Fibroblast of skin of right quadriceps (primary cell): ENCODE measurements around the gene HIVEP3.

ENCODE experiments used
- DNase-seq: peaks from one replicate; pipeline ENCODE4 v3.0.0-alpha.2; 2013

Gene HIVEP3

GRCh38 chr1:41622859-41623732, 295.6 kb downstream of the HIVEP3 start:
- DNase-seq = no peak

- peak; percentile 63 for DNase-seq
Observed at GRCh38 chr1:41622402-41622801, 296.3 kb downstream of the HIVEP3 start.

DNA sequence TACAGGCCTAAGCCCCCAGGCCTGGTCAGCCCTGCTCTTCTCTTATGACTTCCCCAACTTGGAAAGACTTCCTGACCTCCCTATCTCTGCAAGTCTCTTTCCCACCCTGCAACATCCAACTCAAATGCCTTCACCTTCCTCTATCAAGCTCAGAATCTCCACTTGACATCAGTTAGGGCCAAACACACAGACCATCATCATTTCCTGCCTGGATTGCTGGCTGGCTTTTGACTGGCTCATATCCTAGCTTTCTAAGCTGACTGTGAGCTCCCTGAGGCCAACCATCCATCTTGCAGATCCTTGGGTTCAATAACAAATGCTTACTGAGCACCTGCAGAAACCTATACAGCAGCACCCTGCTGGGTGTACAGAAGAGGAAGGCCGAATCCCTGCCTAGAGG, 296.9 kb downstream of the HIVEP3 start:
- no peak for DNase-seq

- no peak for DNase-seq
Observed at GRCh38 chr1:41621256-41621655, 297.5 kb downstream of the HIVEP3 start.

GRCh38 chr1:41620365-41621169, 298.2 kb downstream of the HIVEP3 start:
- DNase-seq = no peak

DNA sequence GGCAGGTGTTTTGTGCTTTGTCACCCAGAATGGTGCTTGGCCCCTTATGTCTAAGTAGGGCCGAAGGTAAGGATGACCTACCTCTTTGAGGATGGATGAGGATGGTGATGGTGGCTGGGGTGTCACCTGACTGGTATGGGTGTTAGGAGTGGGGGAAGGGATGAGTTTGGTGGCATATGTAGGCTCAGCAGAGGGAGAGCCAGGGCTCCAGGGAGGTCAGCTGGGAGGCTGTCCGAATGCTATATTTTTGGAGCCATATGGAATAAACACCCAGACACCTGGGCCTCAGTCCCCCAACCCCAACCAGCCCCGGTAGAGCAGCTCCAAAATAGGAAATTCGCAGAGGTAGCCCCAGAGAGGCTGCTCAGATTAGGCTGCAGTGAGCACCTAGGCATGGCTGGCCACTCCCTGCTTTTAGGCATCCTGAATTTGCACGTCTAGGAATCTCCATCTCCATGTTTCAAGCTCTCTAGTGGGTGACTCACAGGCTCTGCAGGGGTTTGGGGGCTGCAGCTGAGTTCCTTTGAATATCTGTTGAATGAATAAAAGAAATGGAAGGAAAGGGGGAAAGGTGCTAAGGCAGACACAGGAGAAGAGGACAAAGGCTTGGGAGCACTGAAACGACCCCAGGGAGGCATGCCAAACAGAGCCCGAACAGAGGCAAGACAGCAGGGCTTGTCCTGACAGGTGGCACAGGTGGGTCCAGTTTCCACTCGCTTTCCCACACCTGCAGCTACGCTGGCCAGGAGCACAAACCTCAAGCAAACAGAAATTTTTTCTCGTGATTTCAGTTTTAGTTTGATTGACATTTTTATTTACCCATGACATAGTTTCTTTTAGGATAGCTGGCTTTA, 299.0 kb downstream of the HIVEP3 start:
- peak; percentile 47 for DNase-seq

- DNase-seq = no peak
Observed at GRCh38 chr1:41618871-41619270, 299.9 kb downstream of the HIVEP3 start.

GRCh38 chr1:41618066-41618825, 300.5 kb downstream of the HIVEP3 start:
- DNase-seq = no peak

DNA sequence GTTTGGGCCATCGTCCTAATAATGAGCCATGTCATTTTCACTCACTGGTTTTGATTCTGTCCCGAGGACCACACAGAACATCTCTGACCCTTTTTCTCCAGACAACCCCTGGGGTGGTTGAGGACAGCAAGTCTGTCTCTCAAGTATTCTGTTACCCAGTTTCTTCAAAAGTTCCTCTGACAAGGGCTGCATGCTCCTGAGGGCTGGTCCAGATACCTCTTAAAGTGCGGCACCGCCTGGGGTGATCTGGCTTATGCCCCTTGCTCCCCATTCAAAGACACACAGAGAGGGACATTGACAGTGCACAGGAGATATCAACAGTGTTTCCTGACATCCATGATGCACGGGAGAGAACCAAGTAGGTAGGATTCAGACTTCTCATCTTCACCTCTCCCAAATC, 301.4 kb downstream of the HIVEP3 start:
- no peak for DNase-seq

GRCh38 chr1:41616563-41616962, 302.2 kb downstream of the HIVEP3 start:
- DNase-seq = no peak

GRCh38 chr1:41615981-41616380, 302.7 kb downstream of the HIVEP3 start:
- no peak for DNase-seq

DNA sequence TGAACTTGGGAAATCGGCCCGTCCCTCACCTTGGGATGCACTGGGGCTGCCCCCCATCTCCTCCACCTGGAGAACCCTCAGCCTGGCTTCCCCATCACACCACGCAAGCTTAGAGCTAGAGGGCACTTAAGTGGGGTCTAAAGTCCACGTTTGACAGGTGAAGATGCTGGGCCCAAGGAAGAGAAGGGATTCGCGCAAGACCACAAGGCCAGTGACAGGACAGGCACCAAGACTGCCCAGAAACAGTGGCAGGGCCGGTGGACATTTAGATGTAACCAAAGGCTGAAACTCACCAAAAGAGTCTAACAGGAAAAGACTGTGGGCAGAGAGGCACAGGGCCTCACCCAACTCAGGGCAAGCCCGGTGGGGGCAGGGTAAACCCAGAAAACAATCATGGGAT, 303.4 kb downstream of the HIVEP3 start:
- no peak for DNase-seq

GRCh38 chr1:41614818-41615217, 303.9 kb downstream of the HIVEP3 start:
- no peak for DNase-seq

DNA sequence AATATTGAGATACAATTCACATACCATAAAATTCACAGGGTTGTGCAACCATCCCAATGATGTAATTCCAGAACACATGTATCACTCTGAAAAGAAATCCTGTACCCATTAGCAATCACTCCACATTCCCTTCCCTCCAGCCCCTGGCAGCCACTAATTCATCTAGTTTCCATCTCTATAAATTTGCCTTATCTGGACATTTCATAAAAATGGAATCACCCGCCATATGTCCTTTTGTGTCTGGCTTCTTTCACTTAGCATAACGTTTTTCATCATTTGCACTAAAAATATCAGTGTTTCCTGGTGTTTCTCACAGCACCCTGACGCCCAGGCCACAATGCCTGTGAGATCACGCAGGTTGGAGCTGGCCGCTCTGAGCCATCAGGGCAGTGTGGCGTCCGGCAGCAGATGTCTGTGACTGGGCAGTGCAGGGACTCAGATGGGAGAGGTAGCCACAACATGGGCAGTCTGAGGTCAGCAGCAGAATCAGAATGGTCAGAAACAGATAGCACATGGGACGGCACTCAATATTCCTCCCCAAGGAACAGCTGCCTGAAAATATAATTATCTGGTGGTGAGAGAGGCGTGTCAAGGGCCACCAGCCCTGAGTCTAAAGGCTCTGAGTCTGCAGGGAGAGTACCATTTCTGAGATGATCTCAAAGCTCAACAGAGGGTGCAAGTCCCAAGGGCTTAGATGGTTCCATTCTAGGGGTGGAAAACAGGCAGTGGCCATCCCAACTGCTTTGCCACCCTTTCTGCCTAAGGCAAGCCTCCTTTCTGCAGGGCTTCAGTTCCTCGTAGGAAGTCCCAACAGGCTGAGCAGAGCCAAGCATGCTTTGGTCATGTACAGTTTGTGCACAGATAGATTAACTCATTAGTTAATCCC, 304.8 kb downstream of the HIVEP3 start:
- DNase-seq = peak; percentile 92

- DNase-seq = no peak
Observed at GRCh38 chr1:41612953-41613352, 305.8 kb downstream of the HIVEP3 start.

DNA sequence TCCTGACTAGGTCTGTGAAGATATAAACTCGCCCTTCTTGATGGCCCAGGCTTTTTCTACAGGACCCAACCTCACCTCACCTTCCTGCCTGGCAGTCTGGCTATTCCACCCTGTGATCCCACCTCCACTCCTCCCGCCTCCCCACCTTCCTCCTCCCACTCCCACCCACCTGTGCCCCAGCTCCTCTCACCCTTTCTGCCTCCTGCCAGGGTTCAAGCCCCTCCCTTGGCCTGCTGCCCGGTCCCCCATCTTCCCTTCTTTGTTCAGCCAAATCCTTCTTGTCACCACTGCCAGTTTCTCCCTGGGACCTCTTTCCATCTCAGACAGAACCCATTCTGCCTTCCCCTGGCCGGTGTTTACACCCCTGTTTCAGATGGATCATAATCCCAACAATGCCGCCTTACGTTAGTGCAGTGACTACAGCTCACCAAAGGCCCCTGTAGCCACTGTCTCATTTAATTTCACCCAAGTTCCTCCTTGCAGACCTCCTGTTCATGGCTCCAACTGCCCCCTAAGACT, 306.7 kb downstream of the HIVEP3 start:
- no peak for DNase-seq

- no peak for DNase-seq
Observed at GRCh38 chr1:41611068-41611931, 307.4 kb downstream of the HIVEP3 start.

DNA sequence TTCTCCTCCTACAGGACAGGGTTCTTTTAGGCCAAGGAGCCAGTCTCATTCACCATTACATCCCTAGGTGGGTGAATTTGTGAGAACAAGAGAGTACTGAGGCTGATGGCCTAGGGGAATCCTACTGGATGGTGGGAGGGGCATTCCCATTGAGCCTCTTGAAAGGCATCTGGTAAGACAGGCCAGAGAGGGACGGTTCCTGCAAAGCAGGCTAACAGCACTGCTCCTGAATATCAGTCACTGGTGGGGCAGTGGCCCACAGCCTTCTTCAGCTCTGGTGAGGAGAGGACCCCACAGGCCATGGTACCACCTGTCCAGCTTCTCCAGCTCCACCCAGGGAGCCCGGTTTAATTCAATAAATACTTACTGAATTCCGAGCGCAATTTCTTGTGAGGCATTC, 308.4 kb downstream of the HIVEP3 start:
- DNase-seq = no peak

DNA sequence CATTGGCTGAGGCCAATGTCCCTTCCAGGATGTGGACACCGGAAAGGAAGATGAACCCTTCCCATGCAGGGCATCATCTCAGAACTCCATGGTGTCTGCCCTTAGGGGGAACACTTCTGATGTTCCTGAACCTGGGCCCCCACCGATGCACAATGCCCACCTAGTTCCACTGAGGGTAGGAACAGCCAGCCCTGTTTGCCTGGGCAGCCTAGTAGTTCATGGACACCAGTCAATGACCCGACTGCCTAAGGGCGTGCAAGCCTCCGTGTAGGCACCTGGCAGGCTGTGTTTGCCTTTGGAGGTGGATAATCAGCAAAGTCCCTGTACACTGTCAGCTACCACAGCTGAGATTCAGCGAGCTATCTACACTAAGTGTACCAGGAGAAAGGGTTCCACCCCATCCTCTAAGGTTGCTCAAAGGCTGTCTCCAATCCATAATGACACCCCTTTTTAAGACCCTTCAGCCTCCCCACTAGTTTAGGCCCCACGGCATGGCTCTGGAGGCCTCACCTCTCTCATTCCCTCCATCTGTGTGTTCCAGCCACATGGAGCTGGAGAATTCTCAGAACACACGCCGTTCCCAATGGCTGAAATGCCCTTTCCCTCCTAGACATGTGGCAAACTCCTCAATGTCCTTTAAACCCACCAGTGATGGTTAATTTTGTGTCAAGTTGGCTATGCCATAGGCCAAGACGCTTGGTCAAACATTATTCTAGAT, 309.4 kb downstream of the HIVEP3 start:
- no peak for DNase-seq
